Measurements from ENCODE around the gene MCM8.

DNA sequence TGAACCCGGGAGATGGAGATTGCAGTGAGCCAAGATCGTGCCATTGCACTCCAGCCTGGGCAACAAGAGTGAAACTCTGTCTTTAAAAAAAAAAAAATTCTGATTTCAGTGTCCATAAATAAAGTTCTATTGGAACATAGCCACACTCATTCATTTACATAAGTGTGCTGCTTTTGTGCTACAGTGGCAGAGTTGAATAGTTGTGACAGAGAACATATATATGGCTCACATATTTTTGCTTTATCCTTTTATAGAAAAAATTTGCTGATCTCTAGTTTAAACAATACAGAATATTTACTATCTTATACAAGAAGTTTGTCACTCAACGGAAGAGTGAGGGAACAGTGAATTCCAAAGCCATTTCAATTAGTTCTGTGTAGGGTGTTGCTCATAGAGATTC is 18.0 kb downstream of the MCM8 start:
- TF ChIP-seq, protein P1, sequence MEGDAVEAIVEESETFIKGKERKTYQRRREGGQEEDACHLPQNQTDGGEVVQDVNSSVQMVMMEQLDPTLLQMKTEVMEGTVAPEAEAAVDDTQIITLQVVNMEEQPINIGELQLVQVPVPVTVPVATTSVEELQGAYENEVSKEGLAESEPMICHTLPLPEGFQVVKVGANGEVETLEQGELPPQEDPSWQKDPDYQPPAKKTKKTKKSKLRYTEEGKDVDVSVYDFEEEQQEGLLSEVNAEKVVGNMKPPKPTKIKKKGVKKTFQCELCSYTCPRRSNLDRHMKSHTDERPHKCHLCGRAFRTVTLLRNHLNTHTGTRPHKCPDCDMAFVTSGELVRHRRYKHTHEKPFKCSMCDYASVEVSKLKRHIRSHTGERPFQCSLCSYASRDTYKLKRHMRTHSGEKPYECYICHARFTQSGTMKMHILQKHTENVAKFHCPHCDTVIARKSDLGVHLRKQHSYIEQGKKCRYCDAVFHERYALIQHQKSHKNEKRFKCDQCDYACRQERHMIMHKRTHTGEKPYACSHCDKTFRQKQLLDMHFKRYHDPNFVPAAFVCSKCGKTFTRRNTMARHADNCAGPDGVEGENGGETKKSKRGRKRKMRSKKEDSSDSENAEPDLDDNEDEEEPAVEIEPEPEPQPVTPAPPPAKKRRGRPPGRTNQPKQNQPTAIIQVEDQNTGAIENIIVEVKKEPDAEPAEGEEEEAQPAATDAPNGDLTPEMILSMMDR (IDR thresholded peaks at IDR 0.05): no peak
- TF ChIP-seq POLR2A (IDR thresholded peaks at IDR 0.05): no peak

All from thyroid gland (tissue), 4 donors.